Spleen (tissue), 11 donors: ENCODE results near the gene ASTN1. TPM values are rescaled to one million over a fixed set of nuclear protein-coding genes. Genes with fewer than 3 reads are reported as not detected.

Source experiments
- DNase-seq: peaks from one replicate; pipeline ENCODE4 v3.0.0-alpha.2; 2020
- H3K27ac ChIP-seq, 8 donors: fragments of 200-600 bp; sonication (generic) in 7 of 8; 1 replicate in 4 of 8; 2 replicates in 4 of 8; pipeline versions ENCODE4 v1.5.0 to v1.8.0; 2016 to 2021; ENCODE audit warnings: inconsistent platforms in 4 of 8, mild to moderate bottlenecking in 4 of 8, moderate library complexity in 1 of 8
- H3K27me3 ChIP-seq, 7 donors: fragments of 200-600 bp; sonication (generic) in 6 of 7; replicated peaks in 1 of 7; 1 replicate in 4 of 7; 2 replicates in 3 of 7; pipeline versions ENCODE4 v1.5.0 to v1.8.0; 2016 to 2021; ENCODE audit warnings: inconsistent platforms in 3 of 7, mild to moderate bottlenecking in 1 of 7
- H3K36me3 ChIP-seq, 6 donors: fragments of 200-600 bp; sonication (generic) in 5 of 6; 1 replicate in 4 of 6; 2 replicates in 2 of 6; pipeline versions ENCODE4 v1.5.0 to v1.8.0; 2016 to 2021; ENCODE audit warnings: inconsistent platforms in 2 of 6
- H3K4me1 ChIP-seq, 6 donors: fragments of 200-600 bp; sonication (generic) in 5 of 6; 1 replicate in 3 of 6; 2 replicates in 3 of 6; pipeline versions ENCODE4 v1.5.0 to v1.8.0; 2016 to 2021; ENCODE audit warnings: inconsistent platforms in 3 of 6
- H3K4me3 ChIP-seq, 8 donors: fragments of 200-600 bp; sonication (generic) in 7 of 8; 1 replicate in 4 of 8; 2 replicates in 4 of 8; pipeline versions ENCODE4 v1.5.0 to v1.8.0; 2016 to 2021; ENCODE audit warnings: inconsistent platforms in 4 of 8, mild to moderate bottlenecking in 4 of 8, moderate library complexity in 2 of 8
- H3K9me3 ChIP-seq, 8 donors: fragments of 200-600 bp; sonication (generic) in 7 of 8; 1 replicate in 4 of 8; 2 replicates in 4 of 8; pipeline versions ENCODE4 v1.5.0 to v1.8.0; 2016 to 2021; ENCODE audit warnings: inconsistent platforms in 4 of 8
- POLR2A ChIP-seq, 3 donors: fragments of 450-650 bp; IDR thresholded peaks; one replicate each; pipeline ENCODE4 v1.5.1; 2017; ENCODE audit warnings: antibody characterized with exemption in 3 of 3, mild to moderate bottlenecking in 1 of 3
- POLR2AphosphoS5 ChIP-seq, 3 donors: sonication (generic); formaldehyde crosslinking; IDR thresholded peaks; one replicate each; pipeline ENCODE4 v1.5.1; 2017; ENCODE audit warnings: antibody characterized with exemption in 3 of 3
- WGBS, 5 donors: extraction: QIAGEN DNeasy Blood & Tissue Kit in 3 of 5; methylation state at CpG; one replicate each; pipeline versions ENCODE4 v1.1.5 to v1.1.7; 2013 to 2018; 5-methylcytosine and 5-hydroxymethylcytosine counted together
- intact Hi-C: fragments of 100-400 bp; cut with DNase I; formaldehyde crosslinking; loops from one replicate; pipeline ENCODE4 v1.15.0; 2023; ENCODE audit warnings: low total_unique reads
- polyA plus RNA-seq, 3 donors: library from polyadenylated mRNA; stranded (reverse); fragments of 200-250 nt; gene quantifications; one replicate each; pipeline ENCODE4 v1.2.1, GENCODE V29; 2013
- total RNA-seq, 7 donors: library from RNA; depleted of rRNA in 3 of 7; stranded (reverse); fragments of >200 nt in 3 of 7; fragmentation: NEBNext Ultra II Directional in 4 of 7; extraction: Animal tissue kit (Norgen Biotek cat#: 25700) in 4 of 7; gene quantifications; one replicate each; pipeline versions ENCODE4 v1.1.0 to v1.2.1, GENCODE V29; 2016 to 2021
- TF ChIP-seq, protein P1 (sequence below), 11 experiments: fragments of 200-600 bp in 7 of 11; fragments of 450-650 bp in 4 of 11; sonication (generic) in 4 of 11; IDR thresholded peaks in 8 of 11; conservative IDR thresholded peaks in 3 of 11; 1 replicate in 7 of 11; 2 replicates in 4 of 11; pipeline versions ENCODE4 v1.4.0 to v1.8.0; 2016 to 2021; ENCODE audit warnings: antibody characterized with exemption in 11 of 11, inconsistent platforms in 4 of 11, mild to moderate bottlenecking in 1 of 11
- donor health status: healthy with polysubstance abuse.
- donor health status: DM: no; HTN: no; CAD: no; lungs with moderate emphysema.
- donor health status: DM: no; HTN: no; CAD: no.
- donor health status: Bipolar disorder and iron deficiency.
- donor health status: healthy.
- donor health status: DM: no; HTN: no; CAD: no.
- donor health status: DM: yes; HTN: yes; CAD: no.

ASTN1 gene
- total and polyA plus RNA-seq, 10 donors: 0.56 to 7.5 (median 4.2) TPM

DNA sequence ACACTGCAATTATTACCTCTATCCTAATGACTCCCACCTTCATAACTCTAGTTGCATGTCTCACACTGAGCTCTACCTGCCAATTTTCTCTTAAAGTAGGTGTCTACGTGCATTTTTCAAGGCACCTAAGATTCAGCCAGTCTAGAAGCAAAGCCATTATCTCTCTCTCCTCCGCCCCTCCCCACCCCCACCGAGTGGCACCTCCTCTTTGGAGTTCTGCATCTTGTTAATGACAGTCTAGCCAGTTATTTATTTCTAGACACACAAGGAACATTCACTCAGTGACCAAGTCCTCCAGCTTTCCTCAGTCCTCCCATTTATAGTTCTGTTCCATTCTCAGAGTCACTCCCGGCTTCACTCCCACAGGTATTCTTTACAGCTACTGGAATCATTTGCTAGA lies 47.6 kb downstream of the ASTN1 start:
- intact Hi-C loops: no loop called here
- Histone ChIP-seq H3K9me3 (no peaks in the 10 kb centered on the region), H3K27me3 (peaks cover 0 to 6% (median 0%) of the 10 kb centered on the region in 7 donors), H3K4me1 (no peaks in the 10 kb centered on the region), H3K27ac (no peak overlapping the region), H3K36me3 (no peaks in the 10 kb centered on the region), H3K4me3 (no peak overlapping the region)
- TF ChIP-seq, protein P1, sequence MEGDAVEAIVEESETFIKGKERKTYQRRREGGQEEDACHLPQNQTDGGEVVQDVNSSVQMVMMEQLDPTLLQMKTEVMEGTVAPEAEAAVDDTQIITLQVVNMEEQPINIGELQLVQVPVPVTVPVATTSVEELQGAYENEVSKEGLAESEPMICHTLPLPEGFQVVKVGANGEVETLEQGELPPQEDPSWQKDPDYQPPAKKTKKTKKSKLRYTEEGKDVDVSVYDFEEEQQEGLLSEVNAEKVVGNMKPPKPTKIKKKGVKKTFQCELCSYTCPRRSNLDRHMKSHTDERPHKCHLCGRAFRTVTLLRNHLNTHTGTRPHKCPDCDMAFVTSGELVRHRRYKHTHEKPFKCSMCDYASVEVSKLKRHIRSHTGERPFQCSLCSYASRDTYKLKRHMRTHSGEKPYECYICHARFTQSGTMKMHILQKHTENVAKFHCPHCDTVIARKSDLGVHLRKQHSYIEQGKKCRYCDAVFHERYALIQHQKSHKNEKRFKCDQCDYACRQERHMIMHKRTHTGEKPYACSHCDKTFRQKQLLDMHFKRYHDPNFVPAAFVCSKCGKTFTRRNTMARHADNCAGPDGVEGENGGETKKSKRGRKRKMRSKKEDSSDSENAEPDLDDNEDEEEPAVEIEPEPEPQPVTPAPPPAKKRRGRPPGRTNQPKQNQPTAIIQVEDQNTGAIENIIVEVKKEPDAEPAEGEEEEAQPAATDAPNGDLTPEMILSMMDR (IDR thresholded peaks at IDR 0.05 in 8 of 11, conservative IDR thresholded peaks at IDR 0.05 in 3 of 11): no peak
- TF ChIP-seq POLR2A (IDR thresholded peaks at IDR 0.05) (no peak), POLR2AphosphoS5 (IDR thresholded peaks at IDR 0.05) (no peak)
- no peak for DNase-seq
- 78 to 89% (median 85%) methylated on average over 4 of the region's 4 CpGs for WGBS, 5 donors

DNA sequence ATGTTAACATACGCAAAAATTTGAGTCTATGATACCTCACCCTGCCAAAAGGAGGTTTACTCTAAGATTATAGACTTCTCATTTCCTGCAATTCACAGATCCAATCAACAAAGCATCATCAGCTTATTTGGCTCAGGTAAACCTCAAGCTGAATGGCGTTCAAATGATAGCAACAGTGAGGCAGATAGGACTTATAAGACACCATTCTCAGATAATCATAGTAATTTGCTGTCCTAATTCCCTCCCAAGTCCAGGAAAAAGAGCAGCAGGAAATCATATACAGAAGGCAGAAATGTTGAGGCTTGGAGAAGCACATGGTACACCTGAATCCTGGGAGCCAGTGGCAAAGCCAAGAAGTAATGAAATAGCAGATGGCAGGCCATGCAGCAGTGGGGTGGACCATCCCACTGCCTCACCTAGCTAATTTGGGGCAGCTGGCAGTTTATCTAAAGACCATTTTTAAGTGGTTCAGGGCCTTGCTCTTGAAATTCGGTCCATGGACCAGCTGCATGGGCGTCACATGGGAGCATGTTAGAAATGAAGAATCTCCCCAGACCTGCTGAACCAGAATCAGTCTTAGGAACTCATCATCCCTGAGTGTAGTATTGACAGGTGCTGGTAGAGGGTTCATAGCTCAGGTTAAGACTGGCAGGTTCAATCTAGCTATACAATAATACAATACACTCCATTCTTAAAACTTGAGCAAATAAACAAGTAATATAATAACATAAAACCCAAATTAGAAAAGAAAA lies 57.7 kb downstream of the ASTN1 start:
- no peak overlapping the region for H3K27ac ChIP-seq
- H3K9me3 ChIP-seq: no peaks in the 10 kb centered on the region
- 84 to 94% (median 89%) methylated on average over 4 of the region's 4 CpGs for WGBS, 5 donors
- H3K36me3 ChIP-seq: no peaks in the 10 kb centered on the region
- no peak for DNase-seq
- TF ChIP-seq, protein P1 (IDR thresholded peaks at IDR 0.05 in 8 of 11, conservative IDR thresholded peaks at IDR 0.05 in 3 of 11): no peak
- no peak for TF ChIP-seq POLR2AphosphoS5 (IDR thresholded peaks at IDR 0.05)
- TF ChIP-seq POLR2A (IDR thresholded peaks at IDR 0.05): no peak
- H3K4me3 ChIP-seq: no peak overlapping the region
- intact Hi-C loops: no loop called here
- no peaks in the 10 kb centered on the region for H3K27me3 ChIP-seq
- no peaks in the 10 kb centered on the region for H3K4me1 ChIP-seq

DNA sequence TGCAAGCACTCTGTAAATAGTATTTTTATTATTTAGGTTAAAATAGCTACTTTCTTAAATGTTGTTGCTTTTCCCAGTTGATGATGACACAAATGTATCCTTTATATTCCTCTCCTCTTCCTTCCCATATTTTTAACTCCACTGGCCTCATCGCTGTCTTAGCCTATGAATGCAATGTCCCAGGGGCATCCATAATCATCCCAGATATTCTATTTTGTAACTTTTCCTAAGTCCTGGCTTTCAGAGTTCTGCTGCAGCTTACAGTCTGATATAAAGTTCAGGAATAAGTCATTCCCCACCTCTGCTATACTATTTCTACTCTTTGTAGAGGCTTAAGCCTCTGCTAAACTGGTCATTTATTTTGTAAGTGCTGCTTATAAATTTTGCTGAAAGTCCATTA lies 58.3 kb downstream of the ASTN1 start:
- Histone ChIP-seq H3K27ac (no peak overlapping the region), H3K27me3 (no peaks in the 10 kb centered on the region), H3K4me3 (no peak overlapping the region), H3K36me3 (no peaks in the 10 kb centered on the region), H3K4me1 (no peaks in the 10 kb centered on the region), H3K9me3 (no peaks in the 10 kb centered on the region)
- intact Hi-C loops: no loop called here
- TF ChIP-seq POLR2AphosphoS5 (IDR thresholded peaks at IDR 0.05): no peak
- TF ChIP-seq POLR2A (IDR thresholded peaks at IDR 0.05): no peak
- TF ChIP-seq, protein P1 (IDR thresholded peaks at IDR 0.05 in 8 of 11, conservative IDR thresholded peaks at IDR 0.05 in 3 of 11): no peak
- no peak for DNase-seq
- WGBS, 5 donors: 88 to 100% (median 94%) methylated on average over 1 of the region's 1 CpG

DNA sequence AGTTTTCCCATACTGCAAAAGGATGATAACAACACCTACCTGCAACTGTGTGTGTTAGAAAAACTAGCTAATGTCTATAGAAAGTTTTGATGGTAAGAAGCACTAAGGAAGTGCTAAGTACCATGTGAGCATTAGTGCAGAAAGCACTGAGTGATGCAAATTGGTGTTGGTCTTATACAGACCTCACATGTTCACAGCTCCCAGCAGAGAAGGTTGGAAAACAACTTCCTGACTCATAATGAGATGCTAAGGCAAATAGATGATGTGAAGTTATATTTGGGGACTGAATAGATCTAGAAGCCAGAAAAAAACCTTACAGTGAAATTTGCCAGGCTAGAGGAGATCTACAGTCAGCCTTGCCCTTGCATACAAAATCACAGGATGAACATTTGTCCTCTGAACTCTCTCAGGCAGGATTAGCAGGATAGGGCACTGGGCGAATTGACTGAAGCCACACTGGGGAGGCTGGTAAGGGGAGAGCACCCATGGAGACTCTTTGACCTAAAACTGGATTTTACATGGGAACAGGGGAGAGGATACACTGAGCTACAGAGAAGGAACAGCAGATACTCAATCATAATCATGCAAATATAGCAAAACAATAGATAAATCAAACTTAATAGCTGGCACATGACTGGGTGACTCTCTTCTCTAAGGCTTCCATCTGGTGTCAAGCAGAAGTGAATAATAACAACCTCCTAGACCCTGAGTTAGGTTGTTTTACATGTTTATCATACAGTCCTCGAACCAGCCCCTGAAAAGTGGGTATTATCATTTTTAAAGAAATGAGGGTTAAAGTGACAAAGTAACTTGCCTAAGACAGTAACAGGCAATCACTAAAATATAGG lies 61.3 kb downstream of the ASTN1 start:
- no peaks in the 10 kb centered on the region for H3K36me3 ChIP-seq
- H3K9me3 ChIP-seq: no peaks in the 10 kb centered on the region
- 65 to 76% (median 68%) methylated on average over 2 of the region's 2 CpGs for WGBS, 5 donors
- intact Hi-C loops: no loop called here
- DNase-seq: no peak
- no peaks in the 10 kb centered on the region for H3K27me3 ChIP-seq
- TF ChIP-seq POLR2A (IDR thresholded peaks at IDR 0.05) (no peak), POLR2AphosphoS5 (IDR thresholded peaks at IDR 0.05) (no peak)
- TF ChIP-seq, protein P1 (IDR thresholded peaks at IDR 0.05 in 8 of 11, conservative IDR thresholded peaks at IDR 0.05 in 3 of 11): no peak
- H3K4me3 ChIP-seq: no peak overlapping the region
- H3K27ac ChIP-seq: no peak overlapping the region
- H3K4me1 ChIP-seq: no peaks in the 10 kb centered on the region
